Brain microvascular endothelial cell (primary cell): ENCODE measurements around the gene LEPROT.

ENCODE experiments used
- DNase-seq: peaks from one replicate; pipeline ENCODE4 v3.0.0-alpha.2; 2020
- H3K27ac ChIP-seq: fragments of 250-450 bp; sonication (Bioruptor Pico); 2 replicates; pipeline ENCODE4 v1.5.1; 2020; ENCODE audit warnings: mild to moderate bottlenecking, moderate library complexity
- H3K27me3 ChIP-seq: fragments of 250-450 bp; sonication (Bioruptor Pico); replicated peaks from 2 replicates; pipeline ENCODE4 v1.5.1; 2020; ENCODE audit warnings: mild to moderate bottlenecking
- H3K36me3 ChIP-seq: fragments of 250-450 bp; sonication (Bioruptor Pico); replicated peaks from 2 replicates; pipeline ENCODE4 v1.5.1; 2020; ENCODE audit warnings: mild to moderate bottlenecking
- H3K4me3 ChIP-seq: 2 replicates; pipeline ENCODE4 v1.5.1; 2011; ENCODE audit warnings: low read depth, mild to moderate bottlenecking, control low read depth, low read length, moderate library complexity
- CTCF ChIP-seq: IDR thresholded peaks from 2 replicates; pipeline ENCODE4 v1.5.1; 2011; ENCODE audit warnings: low read depth, mild to moderate bottlenecking, moderate library complexity, low read length, control low read depth, inconsistent platforms; ENCODE audit errors: missing control alignments
- in situ Hi-C: cut with HindIII; loops from 2 replicates; pipeline ENCODE4 v1.10.0; 2017; ENCODE audit warnings: low sequenced_read_pairs, low pct_ligation_motif_present

LEPROT gene

GRCh38 chr1:65440322-65440900 lies 19.9 kb downstream of the LEPROT start:
- in situ Hi-C loops, result no loop called here
- no peak for DNase-seq
- H3K27ac ChIP-seq, result no peak overlapping the region
- H3K27me3 ChIP-seq, result no peaks in the 10 kb centered on the region
- no peak for TF ChIP-seq CTCF
- H3K4me3 ChIP-seq, result no peak overlapping the region
- H3K36me3 ChIP-seq, result no peaks in the 10 kb centered on the region

DNA sequence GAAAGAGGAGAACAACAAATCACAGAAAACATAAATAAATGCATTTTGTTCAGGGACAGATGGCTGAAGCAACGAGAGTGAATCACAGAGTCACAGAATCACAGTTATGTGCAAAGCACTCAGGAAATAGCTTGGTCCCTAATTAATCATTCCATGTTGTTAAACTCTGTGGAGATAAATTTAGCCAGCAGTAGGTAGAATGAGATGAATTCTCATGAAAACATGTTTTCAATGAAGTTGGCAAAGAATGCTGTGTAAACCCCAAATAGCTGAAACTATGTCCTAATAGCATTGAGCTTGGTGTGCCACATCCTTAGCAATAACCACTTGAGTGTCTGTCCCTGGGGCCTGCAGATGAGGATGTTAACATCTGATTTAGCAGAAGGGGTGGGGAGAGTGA lies 20.4 kb downstream of the LEPROT start:
- no peak for DNase-seq
- in situ Hi-C loops, result no loop called here
- TF ChIP-seq CTCF, result no peak

DNA sequence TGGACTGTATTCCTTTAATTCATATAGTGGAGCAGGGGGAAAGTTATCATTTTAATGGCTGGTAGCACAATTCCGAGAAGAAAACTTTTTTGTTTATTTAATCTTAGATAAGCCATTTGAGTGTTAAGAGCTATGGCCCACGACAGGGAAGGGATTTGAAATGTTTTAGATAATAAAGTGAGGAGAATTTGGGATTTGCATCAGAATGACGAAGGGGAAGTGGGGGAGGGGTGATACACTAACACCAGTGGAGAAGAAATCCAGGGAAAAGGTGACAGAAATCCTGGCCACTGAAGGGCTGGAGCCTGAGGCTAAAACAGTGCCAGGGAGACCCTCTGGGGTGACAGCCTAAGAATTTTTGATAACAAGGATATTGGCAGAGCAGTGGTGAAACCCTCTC lies 21.0 kb downstream of the LEPROT start:
- Histone ChIP-seq H3K27ac (no peak overlapping the region), H3K36me3 (no peaks in the 10 kb centered on the region), H3K4me3 (no peak overlapping the region), H3K27me3 (no peaks in the 10 kb centered on the region)
- no peak for DNase-seq
- no peak for TF ChIP-seq CTCF
- in situ Hi-C loops, result no loop called here

More for the DNA sequence above, 20.4 kb downstream of the LEPROT start:
- no peaks in the 10 kb centered on the region for H3K27me3 ChIP-seq
- H3K36me3 ChIP-seq, result no peaks in the 10 kb centered on the region
- H3K4me3 ChIP-seq, result no peak overlapping the region
- no peak overlapping the region for H3K27ac ChIP-seq

- no peak for DNase-seq
- in situ Hi-C loops, result no loop called here
- Histone ChIP-seq H3K27me3 (no peaks in the 10 kb centered on the region), H3K27ac (no peak overlapping the region), H3K4me3 (no peak overlapping the region), H3K36me3 (no peaks in the 10 kb centered on the region)
- TF ChIP-seq CTCF, result no peak
Measured at GRCh38 chr1:65442442-65442841, 22.0 kb downstream of the LEPROT start.

- no peak for DNase-seq
- TF ChIP-seq CTCF, result no peak
- in situ Hi-C loops, result no loop called here
- H3K4me3 ChIP-seq, result no peak overlapping the region
- no peaks in the 10 kb centered on the region for H3K27me3 ChIP-seq
- H3K36me3 ChIP-seq, result no peaks in the 10 kb centered on the region
- no peak overlapping the region for H3K27ac ChIP-seq
Measured at GRCh38 chr1:65443647-65444046, 23.2 kb downstream of the LEPROT start.

DNA sequence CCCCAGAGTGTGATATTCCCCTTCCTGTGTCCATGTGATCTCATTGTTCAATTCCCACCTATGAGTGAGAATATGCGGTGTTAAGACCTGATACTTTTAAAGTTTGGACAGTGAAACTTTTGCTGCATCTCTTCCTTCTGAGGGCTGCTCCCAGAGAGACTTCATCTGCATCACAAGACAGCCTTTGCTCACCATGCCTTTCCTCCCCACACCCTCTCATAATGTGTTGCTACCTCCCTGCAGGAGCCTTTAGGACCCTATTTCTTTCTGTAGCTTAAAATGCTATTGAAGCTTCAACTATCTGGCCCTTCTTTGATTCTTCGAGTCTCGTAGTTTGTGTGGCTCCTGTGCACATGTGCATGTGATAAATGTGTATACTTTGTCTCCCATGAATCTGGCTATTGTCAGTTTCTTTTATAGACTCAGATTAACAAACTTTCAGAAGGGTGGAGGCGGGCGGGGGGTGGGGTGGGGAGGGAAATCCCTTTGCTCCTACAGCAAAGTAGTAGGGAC lies 23.7 kb downstream of the LEPROT start:
- in situ Hi-C loops, result no loop called here
- DNase-seq, result no peak

More for the DNA sequence above, 23.7 kb downstream of the LEPROT start:
- no peaks in the 10 kb centered on the region for H3K27me3 ChIP-seq
- no peak for TF ChIP-seq CTCF
- no peak overlapping the region for H3K27ac ChIP-seq
- no peaks in the 10 kb centered on the region for H3K36me3 ChIP-seq
- H3K4me3 ChIP-seq, result no peak overlapping the region
